K562 (cell line): Measurements from ENCODE around the gene YAF2. TPM values are rescaled to one million over a fixed set of nuclear protein-coding genes. Genes with fewer than 3 reads are reported as not detected.

ENCODE experiments used
- ATAC-seq: fragments of 200-7000 bp; cut with Tn5 transposase; 3 replicates; pipeline ENCODE4 v1.9.1; 2020; ENCODE audit warnings: moderate library complexity
- BruUV-seq: library from RNA; stranded (reverse); fragments of 400-500 nt; replicated peaks from 2 replicates; lab custom pipeline; 2021; lab: Mats Ljungman, UMichigan
- CTCF ChIA-PET: fragments of 300-600 bp; formaldehyde crosslinking; extraction: SDS; loops from one replicate; lab custom pipeline; 2021; ENCODE audit warnings: low intra/inter-chr PET ratio; lab: Yijun Ruan, JAX
- POLR2A ChIA-PET: fragments of 300-600, 350-650 bp; sonication (Branson Sonifier 250); formaldehyde crosslinking; extraction: SDS; loops from one replicate; lab custom pipeline; 2021; ENCODE audit warnings: antibody characterized with exemption, inconsistent platforms; lab: Yijun Ruan, JAX
- DNase-seq, 4 experiments: peaks; one replicate each; pipeline versions ENCODE4 v3.0.0 to v3.0.0-alpha.2; 2011 to 2018; ENCODE audit warnings: low spot score in 3 of 4, mixed read lengths in 3 of 4; ENCODE audit errors: extremely low read depth in 1 of 4
- FAIRE-seq: peaks from 2 replicates; lab custom pipeline; 2011; peaks lifted over from hg19 to GRCh38; lab: Jason Lieb, UNC
- H2AFZ ChIP-seq: 2 replicates; pipeline ENCODE4 v1.6.0; 2011; ENCODE audit warnings: low read depth, low read length, control low read depth, inconsistent platforms
- H3K27ac ChIP-seq: fragments of 200-600 bp; 3 replicates; pipeline ENCODE4 v1.8.0; 2011; ENCODE audit warnings: low read depth, mild to moderate bottlenecking, control low read depth, inconsistent platforms, low read length, moderate library complexity, mixed read lengths; ENCODE audit errors: extremely low read depth
- H3K27me3 ChIP-seq, 2 experiments: fragments of 300-600 bp in 1 of 2; 2 replicates in 1 of 2; 3 replicates in 1 of 2; pipeline versions ENCODE4 v1.6.0 to v1.8.0; 2011; ENCODE audit warnings: inconsistent platforms in 2 of 2, low read length in 2 of 2, mild to moderate bottlenecking in 1 of 2, mixed read lengths in 1 of 2, moderate library complexity in 1 of 2; ENCODE audit not compliant: control insufficient read depth in 2 of 2, insufficient read depth in 2 of 2
- H3K36me3 ChIP-seq: fragments of 300-600 bp; 3 replicates; pipeline ENCODE4 v1.8.0; 2011; ENCODE audit warnings: mild to moderate bottlenecking, low read length, inconsistent platforms; ENCODE audit not compliant: control insufficient read depth, insufficient read depth
- H3K4me1 ChIP-seq, 2 experiments: fragments of 200-600 bp in 1 of 2; replicated peaks in 1 of 2; 2 replicates in 1 of 2; 3 replicates in 1 of 2; pipeline versions ENCODE4 v1.5.1 to v1.8.0; 2011; ENCODE audit warnings: inconsistent platforms in 2 of 2, low read length in 2 of 2, mild to moderate bottlenecking in 1 of 2, mixed read lengths in 1 of 2, moderate library complexity in 1 of 2; ENCODE audit not compliant: control insufficient read depth in 2 of 2, insufficient read depth in 2 of 2
- H3K4me2 ChIP-seq: 2 replicates; pipeline ENCODE4 v1.6.1; 2011; ENCODE audit warnings: low read length, control low read depth, inconsistent platforms, mixed read lengths; ENCODE audit not compliant: insufficient read depth
- H3K4me3 ChIP-seq: fragments of 200-600 bp; sonication (generic), shearing (Covaris generic); 2 replicates; pipeline ENCODE4 v1.5.1; 2016; ENCODE audit warnings: control low read depth, inconsistent platforms
- H3K79me2 ChIP-seq: fragments of 200-600 bp; 3 replicates; pipeline ENCODE4 v1.8.0; 2011; ENCODE audit warnings: low read length, inconsistent platforms; ENCODE audit not compliant: control insufficient read depth, insufficient read depth
- H3K9ac ChIP-seq, 2 experiments: 2 replicates each; pipeline versions ENCODE4 v1.6.0 to v1.6.1; 2011; ENCODE audit warnings: low read depth in 2 of 2, low read length in 2 of 2, control low read depth in 1 of 2, inconsistent platforms in 1 of 2, mild to moderate bottlenecking in 1 of 2, mixed read lengths in 1 of 2; ENCODE audit not compliant: insufficient read depth in 1 of 2
- H3K9me1 ChIP-seq: one replicate; pipeline ENCODE4 v1.6.0; 2011; ENCODE audit warnings: inconsistent platforms, mild to moderate bottlenecking, low read length, moderate library complexity; ENCODE audit not compliant: control insufficient read depth, insufficient read depth
- H3K9me3 ChIP-seq: replicated peaks from 2 replicates; pipeline ENCODE4 v1.5.1; 2011; ENCODE audit warnings: low read depth, low read length, inconsistent platforms; ENCODE audit not compliant: control insufficient read depth, insufficient read depth
- H4K20me1 ChIP-seq: replicated peaks from 2 replicates; pipeline ENCODE4 v1.6.1; 2011; ENCODE audit warnings: low read length, inconsistent platforms, mixed read lengths; ENCODE audit not compliant: control insufficient read depth, insufficient read depth
- CGGBP1 ChIP-seq: fragments of 250-450 bp; sonication (Bioruptor Pico); IDR thresholded peaks from 2 replicates; pipeline ENCODE4 v1.9.0; 2021; ENCODE audit warnings: mild to moderate bottlenecking
- EGR1 ChIP-seq: fragments of 450-650 bp; conservative IDR thresholded peaks from 2 replicates; pipeline ENCODE4 v1.6.1; 2017; ENCODE audit warnings: mild to moderate bottlenecking
- JUN ChIP-seq, 2 experiments: sonication (generic) in 1 of 2; formaldehyde crosslinking in 1 of 2; IDR thresholded peaks; 2 replicates each; pipeline versions ENCODE4 v1.6.1 to v1.8.0; 2012 to 2022; ENCODE audit warnings: borderline replicate concordance in 2 of 2, mild to moderate bottlenecking in 2 of 2, improper control_type of control experiment in 1 of 2, low read depth in 1 of 2, low read length in 1 of 2, missing genetic modification reagents in 1 of 2
- JUND ChIP-seq, 2 experiments: IDR thresholded peaks; 2 replicates in 1 of 2; 3 replicates in 1 of 2; pipeline ENCODE4 v1.6.1; 2011; ENCODE audit warnings: borderline replicate concordance in 2 of 2, low read depth in 2 of 2, low read length in 2 of 2, improper control_type of control experiment in 1 of 2, missing biosample characterization in 1 of 2, missing genetic modification characterization in 1 of 2, missing genetic modification reagents in 1 of 2
- LEF1 ChIP-seq: fragments of 450-650 bp; IDR thresholded peaks from 2 replicates; pipeline ENCODE4 v1.6.1; 2016; ENCODE audit warnings: mild to moderate bottlenecking
- MCM3 ChIP-seq: fragments of 450-650 bp; IDR thresholded peaks from 2 replicates; pipeline ENCODE4 v1.6.1; 2016
- MECOM ChIP-seq: fragments of 250-450 bp; sonication (Bioruptor Pico); IDR thresholded peaks from 2 replicates; pipeline ENCODE4 v1.8.0; 2022; ENCODE audit warnings: inconsistent platforms
- NBN ChIP-seq: fragments of 450-650 bp; IDR thresholded peaks from 2 replicates; pipeline ENCODE4 v1.6.1; 2016; ENCODE audit warnings: low read depth, mild to moderate bottlenecking
- PHF21A ChIP-seq: fragments of 450-650 bp; IDR thresholded peaks from 2 replicates; pipeline ENCODE4 v1.6.1; 2017; ENCODE audit warnings: low read depth, borderline replicate concordance
- SIN3A ChIP-seq, 2 experiments: fragments of 150-350 bp in 1 of 2; IDR thresholded peaks; 2 replicates each; pipeline ENCODE4 v1.6.1; 2011 to 2016; ENCODE audit warnings: borderline replicate concordance in 2 of 2, low read depth in 2 of 2, low read length in 2 of 2, mild to moderate bottlenecking in 2 of 2, moderate library complexity in 2 of 2; ENCODE audit not compliant: control insufficient read depth in 1 of 2
- SREBF2 ChIP-seq: sonication (generic); formaldehyde crosslinking; IDR thresholded peaks from 2 replicates; pipeline ENCODE4 v1.4.0; 2020; ENCODE audit warnings: mild to moderate bottlenecking, missing genetic modification reagents
- TCF3 ChIP-seq: sonication (generic); formaldehyde crosslinking; IDR thresholded peaks from 2 replicates; pipeline ENCODE4 v1.4.0; 2020; ENCODE audit warnings: mild to moderate bottlenecking, missing genetic modification reagents
- ZNF76 ChIP-seq: fragments of 250-450 bp; sonication (Bioruptor Pico); IDR thresholded peaks from 2 replicates; pipeline ENCODE4 v1.4.0; 2020; ENCODE audit warnings: mild to moderate bottlenecking, moderate library complexity, borderline replicate concordance
- ZNF778 ChIP-seq: fragments of 450-650 bp; formaldehyde crosslinking; IDR thresholded peaks from 2 replicates; pipeline ENCODE4 v1.4.0; 2020; ENCODE audit warnings: mild to moderate bottlenecking, moderate library complexity
- WGBS: fragments of 100-300 bp; shearing (Covaris generic); methylation state at CpG from one replicate; pipeline ENCODE4 v1.1.6; 2016; ENCODE audit warnings: low coverage, mixed read lengths; ENCODE audit not compliant: insufficient coverage; ENCODE audit errors: missing lambda C conversion rate; 5-methylcytosine and 5-hydroxymethylcytosine counted together
- in situ Hi-C: fragments of 300-500 bp; cut with MboI; formaldehyde crosslinking; loops from 4 replicates; pipeline ENCODE4 v1.15.0; 2018; ENCODE audit warnings: inconsistent platforms, mixed read lengths
- intact Hi-C: fragments of 100-400 bp; cut with micrococcal nuclease; formaldehyde crosslinking; loops from 2 replicates; pipeline ENCODE4 v1.14.2; 2022
- polyA plus RNA-seq, 8 experiments: library from polyadenylated mRNA; depleted of rRNA in 4 of 8; stranded (reverse) in 5 of 8; unstranded in 3 of 8; fragments of >200 nt; fragmentation: Nextera tagmentation in 2 of 8; fragmentation: Illumina TruSeq in 1 of 8; extraction: Ambion mirVana in 2 of 8; extraction: Trizol in 1 of 8; gene quantifications; 2 replicates each; pipeline versions ENCODE4 v1.2.1 to v1.2.3, GENCODE V29; 2011 to 2014; ENCODE audit warnings: inconsistent platforms in 1 of 8, missing spikeins in 1 of 8
- total RNA-seq, 7 experiments: library from RNA; depleted of rRNA in 6 of 7; stranded (reverse); fragments of >200 nt in 6 of 7; fragmentation: Illumina TruSeq in 2 of 7; extraction: Trizol in 2 of 7; gene quantifications; 2 replicates each; pipeline versions ENCODE4 v1.2.1 to v1.2.3, GENCODE V29; 2011 to 2021; ENCODE audit warnings: low replicate concordance in 1 of 7
- TF ChIP-seq, protein P1 (sequence below): fragments of 250-450 bp; sonication (Bioruptor Pico); IDR thresholded peaks from 2 replicates; pipeline ENCODE4 v1.8.0; 2022; ENCODE audit warnings: inconsistent platforms, mild to moderate bottlenecking, moderate library complexity, borderline replicate concordance
- TF ChIP-seq, protein P2 (sequence below): fragments of 450-650 bp; IDR thresholded peaks from 2 replicates; pipeline ENCODE4 v1.7.0; 2016; ENCODE audit warnings: borderline replicate concordance

The YAF2 gene
- total and polyA plus RNA-seq, 9 of the 15 experiments (the other 6 are each of a cell fraction or from before 2014, with no cell fraction given), result 10.6 to 26.4 (median 21.3) TPM

GRCh38 chr12:42145552-42146215 lies 92.4 kb downstream of the YAF2 start:
- intact Hi-C loops (loop anchor here (2.0 kb wide), 2 partner anchors 93 to 181 kb away; partner anchors contain the start of genes PPHLN1, YAF2 and ZCRB1), in situ Hi-C loops (loop anchor here (25.0 kb wide), 1 partner anchor 417 kb away; no protein-coding TSS in a partner anchor)
- H4K20me1 ChIP-seq, result peaks cover 10% of the 10 kb centered on the region
- peak overlapping the region; percentile 98 for H2AFZ ChIP-seq
- H3K9ac ChIP-seq, result peak overlapping the region in 1 of 2 experiments; percentile 78; a peak in 2 of 4 replicates
- WGBS, result 45% methylated on average over 11 of the region's 11 CpGs
- H3K27me3 ChIP-seq, result no peaks in the 10 kb centered on the region
- POLR2A ChIA-PET, result interaction anchor here (0.8 to 1.3 kb wide), 2 partner anchors 9 to 376 kb away, joined by 3 to 9 read pairs; no protein-coding TSS in a partner anchor
- H3K4me3 ChIP-seq, result peak overlapping the region; percentile 67
- CTCF ChIA-PET, result no interaction called here
- H3K9me3 ChIP-seq, result no peaks in the 10 kb centered on the region
- H3K27ac ChIP-seq, result peak overlapping the region; percentile 74
- peak overlapping the region; percentile 84 for H3K4me2 ChIP-seq
- BruUV-seq, result no TSS peak
- H3K4me1 ChIP-seq, result peaks cover 13 to 20% of the 10 kb centered on the region in 2 experiments; a peak in 4 of 5 replicates
- H3K36me3 ChIP-seq, result no peaks in the 10 kb centered on the region
- no peaks in the 10 kb centered on the region for H3K9me1 ChIP-seq
- peak; percentile 24 for ATAC-seq
- peak; percentile 20 to 60 (median 24) for DNase-seq
- peaks cover 17% of the 10 kb centered on the region for H3K79me2 ChIP-seq
- peak; percentile 77 for FAIRE-seq
- TF ChIP-seq CGGBP1 (CRISPR knock-in tag) (no peak), PHF21A (peak; percentile 35; the same call in 1 of the 2 replicates), SREBF2 (CRISPR knock-in tag) (no peak), JUND (IDR thresholded peaks at IDR 0.05; ENCODE audit: borderline replicate concordance, low read depth, low read length) (no peak), JUND (tag; IDR thresholded peaks at IDR 0.05; ENCODE audit: borderline replicate concordance, low read depth, low read length) (peak; percentile 28; the same call in 1 of the 3 replicates), JUN (IDR thresholded peaks at IDR 0.05; ENCODE audit: borderline replicate concordance, low read depth, low read length) (no peak), JUN (CRISPR knock-in tag; IDR thresholded peaks at IDR 0.05; ENCODE audit: borderline replicate concordance) (no peak), TCF3 (CRISPR knock-in tag) (no peak), ZNF778 (CRISPR knock-in tag) (no peak), NBN (no peak), SIN3A (IDR thresholded peaks at IDR 0.05; ENCODE audit: borderline replicate concordance in 2 of 2, control insufficient read depth in 1 of 2, low read depth in 2 of 2, low read length in 2 of 2) (no peak), EGR1 (peak; percentile 75), MCM3 (no peak), LEF1 (no peak), MECOM (CRISPR knock-in tag) (no peak), ZNF76 (CRISPR knock-in tag) (no peak)
- TF ChIP-seq, protein P1, sequence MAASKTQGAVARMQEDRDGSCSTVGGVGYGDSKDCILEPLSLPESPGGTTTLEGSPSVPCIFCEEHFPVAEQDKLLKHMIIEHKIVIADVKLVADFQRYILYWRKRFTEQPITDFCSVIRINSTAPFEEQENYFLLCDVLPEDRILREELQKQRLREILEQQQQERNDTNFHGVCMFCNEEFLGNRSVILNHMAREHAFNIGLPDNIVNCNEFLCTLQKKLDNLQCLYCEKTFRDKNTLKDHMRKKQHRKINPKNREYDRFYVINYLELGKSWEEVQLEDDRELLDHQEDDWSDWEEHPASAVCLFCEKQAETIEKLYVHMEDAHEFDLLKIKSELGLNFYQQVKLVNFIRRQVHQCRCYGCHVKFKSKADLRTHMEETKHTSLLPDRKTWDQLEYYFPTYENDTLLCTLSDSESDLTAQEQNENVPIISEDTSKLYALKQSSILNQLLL, result no peak
- TF ChIP-seq, protein P2, sequence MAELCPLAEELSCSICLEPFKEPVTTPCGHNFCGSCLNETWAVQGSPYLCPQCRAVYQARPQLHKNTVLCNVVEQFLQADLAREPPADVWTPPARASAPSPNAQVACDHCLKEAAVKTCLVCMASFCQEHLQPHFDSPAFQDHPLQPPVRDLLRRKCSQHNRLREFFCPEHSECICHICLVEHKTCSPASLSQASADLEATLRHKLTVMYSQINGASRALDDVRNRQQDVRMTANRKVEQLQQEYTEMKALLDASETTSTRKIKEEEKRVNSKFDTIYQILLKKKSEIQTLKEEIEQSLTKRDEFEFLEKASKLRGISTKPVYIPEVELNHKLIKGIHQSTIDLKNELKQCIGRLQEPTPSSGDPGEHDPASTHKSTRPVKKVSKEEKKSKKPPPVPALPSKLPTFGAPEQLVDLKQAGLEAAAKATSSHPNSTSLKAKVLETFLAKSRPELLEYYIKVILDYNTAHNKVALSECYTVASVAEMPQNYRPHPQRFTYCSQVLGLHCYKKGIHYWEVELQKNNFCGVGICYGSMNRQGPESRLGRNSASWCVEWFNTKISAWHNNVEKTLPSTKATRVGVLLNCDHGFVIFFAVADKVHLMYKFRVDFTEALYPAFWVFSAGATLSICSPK, result no peak
